NCI-H345 treated with DMSO at 0.1 percent for 48 hours (cell line): Measurements from ENCODE around the gene PITPNB.

ENCODE experiments used
- DNase-seq: peaks from one replicate; lab custom pipeline; 2025; ENCODE audit not compliant: unreplicated experiment; lab: John Stamatoyannopoulos, UW

The PITPNB gene

DNA sequence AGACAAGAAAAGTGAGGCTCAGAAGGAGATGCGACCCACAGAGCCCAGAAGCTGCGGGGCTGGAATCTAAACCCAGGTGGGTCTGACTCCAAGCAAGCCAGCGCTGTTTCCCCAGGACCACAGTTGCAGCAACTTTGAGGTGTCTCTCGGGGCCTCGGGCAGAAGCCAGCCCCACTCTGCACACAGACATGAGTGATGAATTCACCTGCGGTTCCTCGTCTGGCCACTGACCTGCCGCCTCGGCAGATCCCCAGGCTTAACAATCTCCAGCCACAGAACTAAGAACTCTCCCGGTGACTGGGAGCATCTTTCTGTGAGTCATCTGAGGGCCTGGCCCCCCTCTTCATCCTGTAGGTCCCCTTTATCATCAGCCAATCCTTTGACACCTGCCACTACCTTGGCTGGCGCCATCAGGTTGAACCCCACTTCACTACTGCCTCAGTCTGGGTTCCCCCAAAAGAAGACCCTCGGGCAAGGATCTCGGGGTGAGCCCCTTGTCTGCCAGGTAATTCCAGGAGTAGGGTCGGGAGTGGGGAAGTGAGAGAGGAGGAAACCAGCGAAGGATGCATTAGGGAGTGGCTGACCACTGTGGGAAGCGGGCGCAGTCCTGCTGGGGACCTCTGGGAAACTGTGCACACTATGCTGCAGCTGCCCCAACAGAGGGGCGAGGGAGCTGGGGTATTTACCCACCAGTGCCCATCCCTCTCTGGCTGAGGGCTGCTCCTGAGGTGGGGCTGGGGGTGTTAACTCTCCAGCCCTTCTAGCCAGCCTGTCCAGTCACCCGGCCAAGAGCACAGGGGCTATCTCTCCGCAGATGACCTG, 84.5 kb downstream of the PITPNB start:
- DNase-seq, result no peak

DNA sequence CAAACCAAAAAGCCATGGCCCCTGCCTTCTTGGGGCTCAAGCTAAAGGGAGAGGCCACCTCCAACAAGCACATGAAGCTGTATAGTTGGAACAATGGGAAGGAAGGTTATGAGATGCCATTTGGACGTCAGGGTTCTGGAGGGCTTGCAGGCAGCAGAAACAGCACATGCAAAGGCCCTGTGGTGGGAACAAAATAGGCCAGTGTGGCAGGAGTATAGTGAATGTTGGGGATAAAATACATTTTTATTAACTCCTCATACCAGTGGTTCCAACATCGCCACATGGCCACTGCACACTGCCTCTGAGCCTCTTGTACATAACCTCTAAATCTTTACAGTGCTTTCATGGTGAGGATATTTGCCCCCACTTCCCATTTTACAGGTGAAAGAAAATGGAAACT, 85.3 kb downstream of the PITPNB start:
- DNase-seq, result no peak

DNA sequence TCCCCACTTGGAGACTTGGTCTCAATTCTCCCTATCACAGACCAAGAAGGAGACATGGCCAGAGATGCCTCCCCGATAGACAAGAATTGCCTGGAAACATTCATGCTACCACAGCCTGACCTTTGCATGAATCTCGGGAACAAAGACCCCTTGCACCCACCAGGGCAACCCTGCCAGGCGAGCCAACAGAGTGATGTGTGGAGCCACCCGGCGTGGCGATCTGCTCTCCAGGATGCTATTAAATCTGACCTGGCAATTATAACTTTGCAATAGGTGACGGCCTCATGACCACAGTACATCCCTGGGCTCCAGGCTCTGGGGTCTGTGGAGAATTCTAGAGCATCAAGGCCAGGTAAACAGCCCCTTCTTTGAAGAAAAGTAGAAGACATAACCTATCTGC, 86.5 kb downstream of the PITPNB start:
- no peak for DNase-seq

DNA sequence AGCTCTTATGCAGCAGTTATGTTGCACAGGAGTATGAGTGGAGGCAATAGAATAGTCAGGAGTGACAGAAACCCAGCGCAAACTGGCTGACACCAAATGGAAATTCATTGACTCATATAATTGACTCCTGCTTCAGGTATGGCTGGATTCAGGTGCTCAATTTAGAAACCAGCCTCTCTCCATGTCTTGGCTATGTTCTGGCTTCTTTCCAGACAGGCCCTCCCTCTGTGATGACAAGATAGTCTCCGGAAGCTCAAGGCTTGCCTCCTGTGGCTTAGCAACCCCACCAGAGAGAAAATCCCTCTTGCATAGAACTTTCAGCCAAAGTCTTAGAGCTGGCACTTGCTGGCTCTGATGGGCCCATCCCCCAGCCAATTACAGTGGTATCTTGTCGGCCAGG, 89.4 kb downstream of the PITPNB start:
- no peak for DNase-seq

DNA sequence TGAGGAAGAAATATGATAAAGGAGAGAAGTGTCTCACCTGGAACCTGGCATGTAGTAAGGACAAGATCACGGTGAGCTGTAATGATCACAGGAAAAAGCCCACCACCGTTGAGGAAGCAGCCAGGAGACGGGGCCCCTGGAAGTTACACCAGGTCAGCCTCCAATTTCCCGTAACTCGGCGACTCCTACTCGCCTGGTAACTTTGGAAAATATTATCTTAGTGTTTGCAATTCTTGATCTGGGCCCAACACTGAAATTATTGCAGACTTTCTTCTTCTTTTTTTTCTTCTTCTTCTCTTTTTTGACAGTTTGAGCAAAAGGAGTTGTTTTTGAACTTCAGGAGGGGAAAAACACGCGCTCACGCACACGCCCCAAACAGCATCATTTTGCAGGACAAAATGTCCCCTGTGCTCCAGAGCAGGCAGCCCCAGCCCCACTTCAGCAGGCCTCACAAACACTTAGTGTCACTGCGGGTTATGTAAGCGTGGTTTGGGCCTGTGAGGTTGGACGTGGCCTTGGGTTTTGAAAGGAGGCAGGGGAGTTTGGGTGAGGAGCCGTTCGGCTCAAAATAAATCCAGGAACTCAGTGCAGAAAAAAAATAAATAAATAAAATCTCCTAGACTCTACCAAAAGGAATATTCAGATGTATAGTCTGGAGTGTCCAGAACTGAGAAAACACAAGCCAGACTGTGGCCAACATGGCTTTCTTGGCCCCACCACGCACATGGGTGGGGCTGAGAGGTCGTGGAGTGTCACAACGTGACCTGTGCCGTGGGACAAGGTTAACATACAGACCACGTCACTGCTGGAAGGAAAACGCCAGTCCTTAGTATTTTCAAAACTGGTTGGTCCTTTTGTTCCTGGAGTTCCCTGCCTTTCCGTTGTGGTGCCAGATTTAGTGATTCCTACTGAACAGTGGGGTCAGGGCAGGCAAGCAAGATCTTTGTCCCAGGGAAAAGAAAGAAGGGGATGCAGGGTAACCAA, 91.2 kb downstream of the PITPNB start:
- no peak for DNase-seq

DNA sequence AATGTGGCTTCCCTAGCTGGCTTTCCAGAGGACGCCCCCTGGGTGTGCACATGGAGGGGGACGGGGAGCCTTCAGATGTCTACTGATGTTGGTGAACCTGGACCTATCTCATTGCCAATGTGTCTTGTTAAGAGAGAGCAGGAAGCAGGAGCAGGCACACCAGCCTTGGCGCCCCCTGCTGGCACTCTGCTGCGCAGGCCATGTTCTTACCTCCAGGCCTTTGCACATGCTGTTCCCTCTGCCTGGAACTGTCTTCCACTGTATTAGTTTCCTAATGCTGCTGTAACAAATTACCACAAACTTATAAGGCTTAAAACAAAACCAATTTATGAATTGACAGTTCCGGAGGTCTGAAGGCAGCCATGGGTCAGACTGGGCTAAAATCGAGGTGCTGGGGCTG, 93.9 kb downstream of the PITPNB start:
- no peak for DNase-seq

DNA sequence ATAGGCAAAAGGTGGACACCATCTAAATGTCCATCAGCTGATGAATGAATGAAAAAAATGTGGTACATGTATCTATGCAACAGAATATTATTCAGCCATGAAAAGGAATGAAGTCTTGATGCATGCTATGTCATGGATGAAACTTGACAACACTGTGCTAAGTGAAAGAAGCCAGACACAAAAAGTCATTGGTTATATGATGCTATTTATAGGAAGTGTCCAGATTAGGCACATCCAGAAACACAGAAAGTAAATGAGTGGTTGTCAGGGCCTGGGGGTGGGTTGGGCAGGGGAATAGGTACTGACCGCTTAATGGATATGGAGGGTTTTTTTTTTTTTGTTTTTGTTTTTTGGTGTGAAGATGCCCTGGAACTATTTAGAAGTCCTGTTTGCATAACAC, 95.8 kb downstream of the PITPNB start:
- DNase-seq, result no peak

DNA sequence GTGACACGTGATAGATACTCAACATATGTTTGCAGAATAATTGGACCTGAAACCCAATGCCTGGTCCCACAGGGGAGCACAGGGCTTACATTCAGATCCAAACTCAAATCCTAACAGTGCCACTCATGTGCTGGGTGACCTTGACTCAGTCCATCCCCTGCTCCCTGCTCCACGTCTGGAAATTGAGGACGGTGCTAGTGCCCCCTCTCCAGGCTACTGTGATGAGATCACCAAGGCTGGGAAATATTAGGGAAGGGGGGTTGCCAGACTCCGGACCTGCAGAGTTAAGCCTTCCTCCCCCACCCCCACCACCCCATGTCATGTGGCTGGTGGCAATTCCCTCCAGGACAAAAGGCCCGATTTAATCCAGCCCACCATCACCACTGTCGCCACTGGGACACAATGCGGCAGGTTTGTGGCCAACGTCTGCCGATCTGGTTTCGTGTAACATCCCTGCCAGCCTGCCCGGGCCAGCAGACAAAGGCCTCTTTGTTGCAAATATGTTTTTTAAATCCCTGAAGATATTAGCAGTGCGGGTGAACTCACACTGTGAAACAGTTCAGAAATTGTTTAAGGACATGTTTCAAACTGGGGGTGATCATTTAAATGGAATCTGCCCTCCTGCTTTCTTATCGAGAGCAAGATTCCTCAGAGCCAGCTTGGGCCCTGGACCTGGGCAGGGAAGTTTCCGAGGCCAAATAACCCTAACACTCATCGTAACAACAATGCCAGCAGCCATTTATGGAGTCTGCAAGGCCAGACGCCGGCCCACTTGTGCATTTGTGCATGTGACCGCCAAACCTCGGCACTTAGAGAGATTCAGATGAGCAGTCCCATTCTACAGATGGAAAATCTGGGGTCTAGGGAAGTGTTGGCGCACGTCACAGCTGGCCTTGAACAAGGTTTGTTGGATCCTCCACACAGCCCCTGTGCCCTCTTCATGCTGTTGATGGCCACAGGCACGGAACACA, 97.9 kb downstream of the PITPNB start:
- no peak for DNase-seq

DNA sequence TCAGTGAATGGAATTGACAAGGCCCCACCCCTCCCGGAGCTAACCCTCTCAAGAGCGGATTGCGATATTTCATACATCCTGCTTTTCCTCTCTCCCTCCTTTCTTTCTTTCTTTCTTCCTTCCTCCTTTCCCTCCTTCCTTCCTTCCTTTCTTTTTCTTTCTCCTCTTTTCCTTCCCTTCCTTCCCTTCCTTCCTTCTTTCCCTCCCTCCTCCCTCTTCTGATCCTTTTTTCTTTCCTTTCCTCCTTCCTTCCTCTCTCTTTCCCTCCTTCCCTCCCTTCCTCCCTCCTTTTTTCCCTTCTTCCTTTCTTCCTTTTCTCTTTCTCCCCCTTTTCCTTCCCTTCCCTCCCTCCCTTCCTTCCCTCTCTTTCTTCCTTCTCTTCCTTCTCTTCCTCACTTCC, 102.5 kb downstream of the PITPNB start:
- no peak for DNase-seq

DNA sequence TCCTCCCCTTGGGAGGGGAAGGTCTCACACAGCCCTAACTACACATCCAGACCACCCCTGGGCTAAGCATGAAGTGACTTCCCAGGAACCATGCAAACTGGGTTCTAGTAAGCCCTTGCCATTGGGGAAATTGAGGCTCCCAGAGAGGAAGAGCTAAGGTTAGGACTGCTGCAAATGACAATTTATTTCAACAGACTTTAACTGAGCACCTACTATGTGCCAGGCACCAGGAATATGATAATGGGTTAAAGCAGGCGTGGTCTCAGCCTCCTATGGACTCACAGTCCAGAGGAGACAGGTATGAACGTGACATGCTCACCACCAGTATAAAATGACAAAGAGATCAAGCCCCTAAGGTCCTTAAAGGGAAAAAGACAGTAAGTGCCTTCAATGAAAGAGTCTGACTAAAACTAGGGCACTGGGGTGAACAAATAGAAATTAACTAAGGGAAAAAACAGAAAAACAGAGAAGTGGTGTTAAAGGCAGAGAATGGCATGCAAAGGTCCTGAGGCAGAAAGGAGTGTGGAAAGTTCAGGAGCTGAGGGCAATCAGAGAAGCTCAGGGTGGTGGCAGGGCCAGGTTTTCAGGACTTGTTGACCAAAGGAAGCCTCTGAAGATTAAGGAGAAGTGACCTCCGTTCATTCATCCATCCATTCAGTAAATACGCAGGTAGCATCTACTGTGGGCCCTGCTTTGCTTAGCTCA, 103.1 kb downstream of the PITPNB start:
- no peak for DNase-seq

DNA sequence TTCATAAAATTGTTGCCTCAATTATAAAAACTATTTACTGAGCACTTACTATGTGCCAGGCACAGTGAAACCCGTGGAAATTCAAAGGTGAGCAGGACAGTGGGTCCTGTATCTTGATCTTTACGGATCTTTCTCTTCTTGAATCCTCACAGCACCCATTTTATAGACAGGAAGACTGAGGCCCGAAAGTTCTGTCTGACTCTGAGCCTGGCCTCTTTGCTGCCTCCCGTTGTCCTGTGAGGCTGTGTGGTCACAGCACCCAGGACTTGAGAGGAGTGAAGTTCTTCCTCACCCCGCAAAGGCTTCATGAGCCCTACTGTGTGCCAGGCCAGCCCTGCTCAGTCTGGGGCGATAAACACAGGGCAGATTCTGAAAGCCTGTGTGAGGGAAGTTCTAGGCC, 104.1 kb downstream of the PITPNB start:
- no peak for DNase-seq

DNA sequence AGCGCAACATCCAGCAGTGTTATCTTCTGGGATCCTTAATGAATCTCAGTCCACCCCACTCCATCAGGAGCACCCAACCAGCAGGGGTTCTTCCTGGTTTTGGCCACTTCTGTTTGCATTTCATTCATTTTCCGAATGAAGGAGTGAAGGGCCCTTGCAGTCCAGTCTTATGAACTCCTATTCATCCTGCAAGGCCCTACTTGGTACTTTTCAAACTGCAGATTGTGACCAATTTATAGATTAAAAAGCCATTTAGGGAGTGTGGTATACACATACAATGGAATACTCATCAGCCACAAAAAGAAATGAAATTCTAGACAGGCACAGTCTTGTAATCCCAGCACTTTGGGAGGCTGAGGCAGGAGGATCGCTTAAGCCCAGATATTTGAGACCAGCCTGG, 107.3 kb downstream of the PITPNB start:
- DNase-seq, result no peak

DNA sequence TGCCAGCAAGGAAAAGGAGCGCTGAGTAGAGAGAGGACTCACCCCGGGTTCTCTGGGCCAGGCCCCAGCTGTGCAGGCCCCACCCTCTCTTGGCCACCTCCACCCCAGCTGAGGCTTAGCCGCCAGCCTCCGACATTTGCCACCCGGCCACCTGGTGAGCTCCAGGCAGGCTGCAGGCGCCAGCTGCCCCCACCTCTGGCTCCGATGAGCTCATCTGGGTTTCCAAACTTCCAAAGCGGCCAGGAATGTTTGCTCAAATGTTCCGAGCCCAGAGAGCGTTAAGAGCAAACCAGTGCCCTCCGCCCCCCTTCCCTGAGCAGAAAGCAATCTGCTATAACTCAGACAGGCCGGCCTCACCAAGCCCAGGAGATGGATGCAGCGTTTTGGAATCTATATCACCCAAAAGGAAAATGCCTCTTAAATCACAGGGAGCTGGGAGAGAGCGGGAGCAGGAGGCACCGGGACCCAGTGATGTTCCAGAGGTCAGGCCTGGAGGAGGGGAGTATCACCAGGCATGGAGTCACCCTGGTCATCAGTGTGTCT, 108.4 kb downstream of the PITPNB start:
- DNase-seq, result peak; percentile 11

DNA sequence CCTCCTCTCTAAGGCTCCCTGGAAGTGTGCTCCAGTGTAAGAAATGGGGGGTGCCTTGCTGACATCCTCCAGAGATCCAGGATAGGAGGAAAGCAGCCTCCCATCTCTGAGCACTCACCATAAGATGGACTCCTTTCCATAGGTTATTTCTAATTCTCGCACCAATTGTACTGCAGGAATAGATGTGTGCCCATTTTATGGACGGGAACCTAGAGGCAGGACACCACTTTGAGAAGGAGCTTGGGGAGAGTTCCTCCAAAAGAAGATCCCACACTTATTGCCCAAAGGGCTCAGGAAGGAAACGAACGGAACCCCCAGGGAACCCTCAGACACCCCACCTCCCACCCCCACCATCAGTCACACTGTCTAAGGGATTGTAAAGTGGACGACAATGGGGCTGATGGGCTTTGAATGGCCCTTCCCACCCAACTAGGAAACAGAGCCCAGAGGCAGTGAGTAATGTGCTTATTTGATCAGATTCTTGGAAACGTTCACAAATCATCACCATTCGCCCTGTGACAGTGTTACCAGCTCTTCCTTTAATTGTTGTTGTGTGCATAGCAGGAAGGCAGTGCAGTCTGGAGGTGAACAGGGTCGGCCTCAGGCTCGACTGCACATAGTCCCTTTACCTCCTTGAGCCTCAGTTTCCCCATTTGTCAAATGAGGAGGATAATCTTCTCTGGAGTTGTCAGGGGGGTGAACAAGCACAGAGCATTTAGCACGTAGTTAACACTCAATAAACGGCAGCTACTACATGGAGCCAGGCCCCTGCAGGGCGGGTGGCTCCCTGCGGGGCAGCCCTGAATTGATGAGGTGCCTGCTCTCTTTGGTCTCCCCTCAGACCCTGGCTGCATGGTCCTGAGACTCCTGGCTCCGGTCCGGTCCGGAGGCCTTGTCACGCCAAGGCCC, 109.1 kb downstream of the PITPNB start:
- no peak for DNase-seq

DNA sequence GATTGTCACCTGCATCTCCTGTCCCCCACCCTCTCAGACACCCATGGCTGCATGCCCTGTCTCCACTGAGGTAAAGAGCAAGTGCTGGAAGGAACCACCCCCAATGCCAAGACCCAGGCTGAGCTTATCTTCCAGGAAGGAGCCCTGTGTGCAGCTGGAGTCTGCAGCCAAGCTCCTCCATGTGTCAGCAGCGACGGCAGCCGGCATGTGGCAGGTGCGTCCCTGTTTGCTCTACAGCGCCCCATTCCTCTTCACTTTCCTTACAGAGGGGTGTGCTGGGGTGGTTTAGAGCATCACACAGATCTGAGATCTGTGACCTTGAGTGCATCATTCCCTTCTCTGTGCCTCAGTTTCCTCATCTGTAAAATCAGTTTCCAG, 109.8 kb downstream of the PITPNB start:
- DNase-seq, result no peak

DNA sequence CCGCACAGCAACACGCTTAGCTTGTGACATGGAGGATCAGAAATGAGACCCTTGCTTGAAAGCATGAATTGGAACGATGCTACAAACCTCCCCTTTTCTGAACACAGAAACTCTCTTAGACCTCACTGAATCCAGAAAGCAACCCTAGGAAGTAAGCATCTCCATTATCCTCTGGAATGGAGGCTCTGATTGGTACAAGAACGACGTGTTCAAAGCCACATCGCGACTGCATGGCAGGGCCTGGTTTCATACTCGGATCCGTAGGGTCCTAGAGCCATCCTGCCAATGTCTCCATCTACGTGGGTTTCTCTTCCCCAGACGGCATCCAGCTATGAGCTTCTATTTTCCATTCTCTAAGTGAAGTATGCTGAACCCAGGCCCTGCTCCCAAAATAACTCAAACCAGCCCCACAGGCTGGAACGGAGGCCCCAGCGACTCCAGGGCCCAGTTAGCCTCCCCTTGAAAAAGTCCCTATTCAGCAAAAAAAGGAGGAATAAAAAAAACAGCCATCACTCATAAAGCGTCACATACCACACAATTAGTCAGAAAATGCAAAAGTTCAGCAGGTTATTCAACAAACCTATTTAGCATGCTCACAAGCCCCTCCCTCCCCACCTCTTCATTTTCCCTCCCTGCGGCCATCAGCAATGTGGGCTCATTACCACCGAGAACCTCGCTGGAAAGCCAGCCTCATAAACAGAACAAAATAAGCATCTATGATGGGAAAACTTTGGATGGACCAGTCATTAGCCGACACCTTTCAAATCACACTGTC, 110.4 kb downstream of the PITPNB start:
- DNase-seq, result no peak

DNA sequence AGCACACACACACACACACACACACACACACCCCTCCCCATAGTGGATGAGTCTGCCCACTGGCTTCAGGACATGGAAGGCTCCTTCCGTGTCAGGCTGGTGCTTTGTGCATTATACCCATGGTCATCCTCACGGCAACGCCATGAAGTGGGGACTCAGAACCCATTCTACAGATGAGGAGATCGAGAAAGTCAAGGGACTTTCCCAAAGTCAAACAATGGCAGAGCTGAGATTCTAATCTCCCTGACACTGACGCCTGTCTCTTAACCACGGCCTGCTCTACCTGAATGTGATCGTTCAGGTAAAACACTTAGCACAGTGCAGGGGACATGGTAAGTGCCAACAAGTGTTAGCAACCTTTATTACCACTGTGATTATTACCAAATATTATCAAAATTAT, 113.2 kb downstream of the PITPNB start:
- DNase-seq, result no peak
